ACC112 (cell line): ENCODE measurements around the gene XIRP1.
"Not testable (repeated sequence)": the region's sequence is repeated elsewhere in the genome, so short reads cannot be mapped to it uniquely, and the experiment has no call there.

Source experiments
- H2AFZ ChIP-seq: fragments of 200-600 bp; sonication (generic); one replicate; pipeline ENCODE4 v1.6.0; 2017; ENCODE audit warnings: antibody characterized with exemption, low read length; ENCODE audit not compliant: unreplicated experiment
- H3K27ac ChIP-seq: fragments of 200-600 bp; sonication (generic); 2 replicates; pipeline ENCODE4 v1.5.1; 2014; ENCODE audit warnings: low read depth, mild to moderate bottlenecking, antibody characterized with exemption, low read length, moderate library complexity
- H3K27me3 ChIP-seq: fragments of 200-600 bp; sonication (generic); 2 replicates; pipeline ENCODE4 v1.6.1; 2014; ENCODE audit warnings: mild to moderate bottlenecking, antibody characterized with exemption, low read length, moderate library complexity, mixed read lengths; ENCODE audit not compliant: insufficient read depth
- H3K36me3 ChIP-seq: fragments of 200-600 bp; sonication (generic); 2 replicates; pipeline ENCODE4 v1.6.1; 2016; ENCODE audit warnings: mild to moderate bottlenecking, antibody characterized with exemption, low read length, moderate library complexity, mixed read lengths; ENCODE audit not compliant: insufficient read depth
- H3K4me1 ChIP-seq: fragments of 200-600 bp; sonication (generic); one replicate; pipeline ENCODE4 v1.6.1; 2016; ENCODE audit warnings: low read length, mixed read lengths; ENCODE audit not compliant: insufficient read depth, unreplicated experiment, control insufficient read depth
- H3K4me3 ChIP-seq: fragments of 200-600 bp; sonication (generic); 2 replicates; pipeline ENCODE4 v1.5.1; 2014; ENCODE audit warnings: mild to moderate bottlenecking, low read depth, low read length
- H3K79me2 ChIP-seq: fragments of 200-600 bp; sonication (generic); one replicate; pipeline ENCODE4 v1.6.0; 2016; ENCODE audit warnings: low read length; ENCODE audit not compliant: control insufficient read depth, unreplicated experiment, insufficient read depth

Gene XIRP1, protein sequence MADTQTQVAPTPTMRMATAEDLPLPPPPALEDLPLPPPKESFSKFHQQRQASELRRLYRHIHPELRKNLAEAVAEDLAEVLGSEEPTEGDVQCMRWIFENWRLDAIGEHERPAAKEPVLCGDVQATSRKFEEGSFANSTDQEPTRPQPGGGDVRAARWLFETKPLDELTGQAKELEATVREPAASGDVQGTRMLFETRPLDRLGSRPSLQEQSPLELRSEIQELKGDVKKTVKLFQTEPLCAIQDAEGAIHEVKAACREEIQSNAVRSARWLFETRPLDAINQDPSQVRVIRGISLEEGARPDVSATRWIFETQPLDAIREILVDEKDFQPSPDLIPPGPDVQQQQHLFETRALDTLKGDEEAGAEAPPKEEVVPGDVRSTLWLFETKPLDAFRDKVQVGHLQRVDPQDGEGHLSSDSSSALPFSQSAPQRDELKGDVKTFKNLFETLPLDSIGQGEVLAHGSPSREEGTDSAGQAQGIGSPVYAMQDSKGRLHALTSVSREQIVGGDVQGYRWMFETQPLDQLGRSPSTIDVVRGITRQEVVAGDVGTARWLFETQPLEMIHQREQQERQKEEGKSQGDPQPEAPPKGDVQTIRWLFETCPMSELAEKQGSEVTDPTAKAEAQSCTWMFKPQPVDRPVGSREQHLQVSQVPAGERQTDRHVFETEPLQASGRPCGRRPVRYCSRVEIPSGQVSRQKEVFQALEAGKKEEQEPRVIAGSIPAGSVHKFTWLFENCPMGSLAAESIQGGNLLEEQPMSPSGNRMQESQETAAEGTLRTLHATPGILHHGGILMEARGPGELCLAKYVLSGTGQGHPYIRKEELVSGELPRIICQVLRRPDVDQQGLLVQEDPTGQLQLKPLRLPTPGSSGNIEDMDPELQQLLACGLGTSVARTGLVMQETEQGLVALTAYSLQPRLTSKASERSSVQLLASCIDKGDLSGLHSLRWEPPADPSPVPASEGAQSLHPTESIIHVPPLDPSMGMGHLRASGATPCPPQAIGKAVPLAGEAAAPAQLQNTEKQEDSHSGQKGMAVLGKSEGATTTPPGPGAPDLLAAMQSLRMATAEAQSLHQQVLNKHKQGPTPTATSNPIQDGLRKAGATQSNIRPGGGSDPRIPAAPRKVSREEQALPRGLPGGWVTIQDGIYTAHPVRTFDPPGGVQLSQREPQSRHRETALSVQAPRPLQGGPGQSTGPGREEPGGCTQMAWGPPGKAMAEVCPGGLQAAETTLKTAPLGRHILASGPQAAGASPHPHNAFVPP (N-terminal part only)

GRCh38 chr3:39192490-39193092 is at the start of gene XIRP1:
XIRP1 (minus strand) TSS chr3:39192595; CDS start chr3:39189445, 3,150 bp downstream.
- H3K4me3 ChIP-seq, result no peak within 1 kb of the TSS
- no peak within 1 kb of the TSS for H2AFZ ChIP-seq
- H3K79me2 ChIP-seq, result no peaks in the 10 kb centered on the region
- peaks cover 13% of the 10 kb centered on the region; the same call in 1 of the 2 replicates for H3K27me3 ChIP-seq
- H3K36me3 ChIP-seq, result no peaks in the 10 kb centered on the region
- no peak within 1 kb of the TSS for H3K27ac ChIP-seq
- no peaks in the 10 kb centered on the region for H3K4me1 ChIP-seq

DNA sequence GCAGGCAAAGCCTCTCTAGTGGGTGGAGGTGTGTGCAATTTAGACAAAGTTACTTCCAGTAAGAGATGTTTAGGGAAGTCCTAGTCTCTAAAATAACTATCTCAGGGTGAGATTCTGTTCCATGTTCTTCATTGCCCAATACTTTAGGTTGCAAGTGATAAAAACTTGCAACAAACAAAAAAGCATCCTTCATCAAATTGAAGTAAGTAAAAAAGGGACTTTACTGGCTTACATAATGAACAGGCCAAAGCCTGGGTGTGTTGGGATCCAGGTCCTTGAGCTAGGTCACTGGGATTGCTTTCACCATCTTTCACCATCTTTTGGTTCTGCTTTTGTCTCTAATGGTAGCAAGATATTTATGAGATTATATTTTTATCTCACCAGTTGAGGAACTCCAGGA is 49.2 kb upstream of the XIRP1 start:
- H3K4me3 ChIP-seq, result no peak overlapping the region
- H3K27me3 ChIP-seq, result peaks cover 71% of the 10 kb centered on the region
- no peaks in the 10 kb centered on the region for H3K79me2 ChIP-seq
- H2AFZ ChIP-seq, result no peak overlapping the region
- H3K27ac ChIP-seq, result no peak overlapping the region
- H3K36me3 ChIP-seq, result no peaks in the 10 kb centered on the region
- H3K4me1 ChIP-seq, result no peaks in the 10 kb centered on the region

- H3K36me3 ChIP-seq, result no peaks in the 10 kb centered on the region
- H3K27me3 ChIP-seq, result peaks cover 82% of the 10 kb centered on the region
- H3K4me1 ChIP-seq, result no peaks in the 10 kb centered on the region
- no peak overlapping the region for H3K27ac ChIP-seq
- H3K4me3 ChIP-seq, result no peak overlapping the region
- no peaks in the 10 kb centered on the region for H3K79me2 ChIP-seq
- no peak overlapping the region for H2AFZ ChIP-seq
These were observed 44.6 kb upstream of the XIRP1 start for GRCh38 chr3:39237027-39237426.

GRCh38 chr3:39234651-39235050 is 42.3 kb upstream of the XIRP1 start:
- Histone ChIP-seq H3K4me3 (no peak overlapping the region), H3K36me3 (no peaks in the 10 kb centered on the region), H2AFZ (no peak overlapping the region), H3K4me1 (no peaks in the 10 kb centered on the region), H3K79me2 (no peaks in the 10 kb centered on the region), H3K27me3 (peaks cover 88% of the 10 kb centered on the region), H3K27ac (no peak overlapping the region)

DNA sequence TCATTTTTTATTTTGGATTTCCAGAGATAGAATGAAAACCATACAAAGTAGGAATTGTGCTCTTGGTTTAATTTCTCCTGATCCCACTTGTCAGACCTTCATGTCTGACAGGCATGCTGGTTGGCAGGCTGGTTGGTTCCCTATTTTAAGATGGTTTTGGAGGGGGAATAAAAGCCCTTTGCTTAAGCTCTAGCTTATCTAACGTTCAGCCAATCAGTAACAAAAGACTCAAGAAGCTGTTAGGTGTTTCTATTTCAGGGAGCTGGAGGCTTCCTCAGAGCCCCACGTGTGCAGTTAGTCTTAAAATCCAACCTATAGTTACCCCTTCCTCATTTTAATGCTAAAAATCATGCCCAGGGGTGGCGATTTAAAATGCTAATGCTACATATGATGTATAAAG is 40.5 kb upstream of the XIRP1 start:
- H3K27me3 ChIP-seq, result peaks cover 80% of the 10 kb centered on the region
- no peak overlapping the region for H2AFZ ChIP-seq
- no peaks in the 10 kb centered on the region for H3K4me1 ChIP-seq
- no peaks in the 10 kb centered on the region for H3K79me2 ChIP-seq
- H3K4me3 ChIP-seq, result no peak overlapping the region
- no peak overlapping the region for H3K27ac ChIP-seq
- H3K36me3 ChIP-seq, result no peaks in the 10 kb centered on the region

GRCh38 chr3:39230453-39230852 is 38.1 kb upstream of the XIRP1 start:
- Histone ChIP-seq H3K4me1 (no peaks in the 10 kb centered on the region), H3K79me2 (no peaks in the 10 kb centered on the region), H2AFZ (no peak overlapping the region), H3K27me3 (peaks cover 65% of the 10 kb centered on the region), H3K4me3 (no peak overlapping the region), H3K36me3 (no peaks in the 10 kb centered on the region), H3K27ac (no peak overlapping the region)

DNA sequence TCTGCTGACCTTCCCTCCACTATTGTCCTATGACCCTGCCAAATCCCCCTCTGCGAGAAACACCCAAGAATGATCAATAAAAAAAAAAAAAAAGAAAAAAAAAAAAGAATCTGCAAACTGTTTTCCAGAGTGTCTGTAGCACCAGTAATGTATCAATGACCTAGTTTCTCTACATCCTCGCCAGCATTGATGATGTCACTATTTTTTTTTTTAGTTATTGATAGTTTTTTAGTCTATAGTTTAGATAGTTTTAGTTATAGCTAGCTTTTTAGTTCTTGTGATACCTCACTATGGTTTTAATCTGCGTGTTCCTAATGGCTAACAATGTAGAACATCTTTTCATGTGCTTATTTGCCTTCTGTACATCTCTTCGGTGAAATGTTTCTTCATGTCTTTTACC is 36.1 kb upstream of the XIRP1 start:
- Histone ChIP-seq H3K27ac (no peak overlapping the region), H2AFZ (no peak overlapping the region), H3K4me3 (no peak overlapping the region), H3K27me3 (peaks cover 65% of the 10 kb centered on the region), H3K79me2 (no peaks in the 10 kb centered on the region), H3K36me3 (no peaks in the 10 kb centered on the region), H3K4me1 (no peaks in the 10 kb centered on the region)

GRCh38 chr3:39227596-39227995 is 35.2 kb upstream of the XIRP1 start:
- H2AFZ ChIP-seq, H3K4me1 ChIP-seq, H3K79me2 ChIP-seq, H3K4me3 ChIP-seq, H3K27ac ChIP-seq, H3K36me3 ChIP-seq: not testable (repeated sequence)
- peaks cover 61% of the 10 kb centered on the region for H3K27me3 ChIP-seq

DNA sequence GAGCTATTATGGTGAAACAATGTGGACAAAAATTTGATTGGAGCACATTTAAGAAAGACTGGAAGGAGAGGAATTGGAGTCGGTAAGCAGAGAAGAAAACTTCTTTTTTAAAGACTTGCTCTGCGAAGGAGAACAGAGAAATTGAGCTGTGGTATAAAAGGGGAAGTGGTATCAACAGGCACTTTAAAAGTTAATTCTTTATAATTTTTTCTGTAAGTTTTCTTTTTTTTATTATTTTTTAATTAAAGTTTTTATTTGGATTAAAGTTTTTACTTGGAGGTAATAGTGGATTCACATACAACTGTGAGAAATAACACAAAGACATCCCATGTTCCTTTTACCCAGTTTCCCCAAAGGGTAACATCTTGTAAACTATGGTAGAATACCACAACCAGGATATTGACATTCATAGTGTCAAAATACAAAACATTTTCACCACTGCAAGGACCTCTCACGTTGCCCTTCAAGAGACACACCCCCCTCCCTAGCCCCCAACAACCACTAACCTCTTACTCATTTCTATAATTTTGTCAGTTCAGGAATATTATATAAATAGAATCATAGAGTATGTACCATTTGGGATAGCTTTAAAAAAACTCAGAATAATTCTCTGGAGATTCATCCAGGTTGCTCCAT is 33.8 kb upstream of the XIRP1 start:
- Histone ChIP-seq H3K4me1 (no peaks in the 10 kb centered on the region), H3K4me3 (no peak overlapping the region), H3K27me3 (peaks cover 61% of the 10 kb centered on the region), H3K36me3 (no peaks in the 10 kb centered on the region), H3K27ac (no peak overlapping the region), H3K79me2 (no peaks in the 10 kb centered on the region), H2AFZ (no peak overlapping the region)

DNA sequence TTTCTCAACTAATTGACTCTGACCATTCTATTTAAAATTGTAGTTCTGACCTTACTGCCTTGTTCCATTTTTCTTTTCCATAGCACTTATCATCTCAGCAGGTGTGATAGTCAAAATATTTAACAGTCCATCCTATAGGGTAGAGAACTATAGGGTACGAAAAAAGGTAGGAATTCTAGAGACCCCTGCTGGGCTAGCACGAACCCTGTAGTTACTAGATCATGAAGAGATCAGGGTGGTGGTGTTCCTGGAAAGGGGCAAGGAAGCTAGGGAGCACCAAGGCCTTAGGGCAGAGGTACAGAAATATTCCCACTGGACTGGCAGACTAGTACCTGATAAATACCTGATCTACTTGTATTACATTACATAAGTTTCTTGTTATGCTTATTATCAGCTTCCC is 31.9 kb upstream of the XIRP1 start:
- no peak overlapping the region for H2AFZ ChIP-seq
- H3K79me2 ChIP-seq, result no peaks in the 10 kb centered on the region
- no peaks in the 10 kb centered on the region for H3K36me3 ChIP-seq
- no peaks in the 10 kb centered on the region for H3K4me1 ChIP-seq
- H3K27me3 ChIP-seq, result peaks cover 68% of the 10 kb centered on the region
- H3K27ac ChIP-seq, result no peak overlapping the region
- H3K4me3 ChIP-seq, result no peak overlapping the region
